Natural killer cell (primary cell): ENCODE measurements around the gene MLXIP. TPM values are rescaled to one million over a fixed set of nuclear protein-coding genes. Genes with fewer than 3 reads are reported as not detected.
A peak's percentile ranks its signal among the peaks of the same experiment; 100 is the strongest.

ENCODE experiments used
- ATAC-seq, 3 donors: fragments of 150-1000 bp in 2 of 3; fragments of 200-7000 bp in 1 of 3; cut with Tn5 transposase; 1 replicate in 1 of 3; 2 replicates in 2 of 3; pipeline ENCODE4 v1.10.0; 2021; ENCODE audit warnings: mild to moderate bottlenecking in 2 of 3, moderate library complexity in 2 of 3
- DNase-seq, 2 donors: peaks; one replicate each; pipeline versions ENCODE4 v3.0.0 to v3.0.0-alpha.2; 2013 to 2021; ENCODE audit warnings: mixed read lengths in 1 of 2
- H3K27ac ChIP-seq: one replicate; pipeline ENCODE4 v1.5.1; 2013; ENCODE audit warnings: mild to moderate bottlenecking, low read length
- H3K27me3 ChIP-seq: one replicate; pipeline ENCODE4 v1.6.1; 2013; ENCODE audit warnings: low read length; ENCODE audit not compliant: control insufficient read depth, insufficient read depth
- H3K36me3 ChIP-seq: one replicate; pipeline ENCODE4 v1.6.1; 2013; ENCODE audit warnings: low read length; ENCODE audit not compliant: control insufficient read depth, insufficient read depth
- H3K4me1 ChIP-seq: one replicate; pipeline ENCODE4 v1.6.1; 2013; ENCODE audit warnings: low read length; ENCODE audit not compliant: control insufficient read depth, insufficient read depth
- H3K4me3 ChIP-seq: one replicate; pipeline ENCODE4 v1.5.1; 2013; ENCODE audit warnings: low read length
- H3K9me3 ChIP-seq: one replicate; pipeline ENCODE4 v1.6.1; 2013; ENCODE audit warnings: low read length; ENCODE audit not compliant: control insufficient read depth, insufficient read depth
- H3K27ac Mint-ChIP-seq, 2 donors: one replicate each; pipeline ENCODE4 v1.8.0; 2022; ENCODE audit warnings: mild to moderate bottlenecking in 2 of 2, mixed read lengths in 2 of 2, moderate library complexity in 1 of 2
- H3K27me3 Mint-ChIP-seq, 2 donors: one replicate each; pipeline ENCODE4 v1.8.0; 2022; ENCODE audit warnings: low read depth in 2 of 2, mixed read lengths in 2 of 2
- H3K36me3 Mint-ChIP-seq: one replicate; pipeline ENCODE4 v1.8.0; 2022; ENCODE audit warnings: mixed read lengths
- H3K4me1 Mint-ChIP-seq, 2 donors: one replicate each; pipeline ENCODE4 v1.8.0; 2022; ENCODE audit warnings: mixed read lengths in 2 of 2
- H3K4me3 Mint-ChIP-seq: one replicate; pipeline ENCODE4 v1.8.0; 2022; ENCODE audit warnings: mild to moderate bottlenecking, moderate library complexity, mixed read lengths
- H3K9me3 Mint-ChIP-seq, 2 donors: one replicate each; pipeline ENCODE4 v1.8.0; 2022; ENCODE audit warnings: mixed read lengths in 2 of 2
- WGBS: methylation state at CpG from one replicate; pipeline ENCODE4 v1.1.7; 2013; ENCODE audit warnings: missing lambda C conversion rate; ENCODE audit not compliant: insufficient coverage; 5-methylcytosine and 5-hydroxymethylcytosine counted together
- intact Hi-C: fragments of 100-400 bp; cut with micrococcal nuclease; formaldehyde crosslinking; loops from one replicate; pipeline ENCODE4 v1.14.2; 2022
- total RNA-seq, 4 donors: library from RNA; stranded (reverse); fragments of 120-200 nt in 1 of 4; gene quantifications; one replicate each; pipeline versions ENCODE4 v1.2.3 to v1.2.4, GENCODE V29; 2013 to 2022
- TF ChIP-seq, protein P1 (sequence below): fragments of 200-600 bp; IDR thresholded peaks from one replicate; pipeline ENCODE4 v1.8.0; 2022; ENCODE audit warnings: antibody characterized with exemption

Gene MLXIP
- total RNA-seq, 3 donors from 2014 or later (not counting 1 experiment from before 2014, with no cell fraction given): 83.8 to 92.4 (median 86.1) TPM

DNA sequence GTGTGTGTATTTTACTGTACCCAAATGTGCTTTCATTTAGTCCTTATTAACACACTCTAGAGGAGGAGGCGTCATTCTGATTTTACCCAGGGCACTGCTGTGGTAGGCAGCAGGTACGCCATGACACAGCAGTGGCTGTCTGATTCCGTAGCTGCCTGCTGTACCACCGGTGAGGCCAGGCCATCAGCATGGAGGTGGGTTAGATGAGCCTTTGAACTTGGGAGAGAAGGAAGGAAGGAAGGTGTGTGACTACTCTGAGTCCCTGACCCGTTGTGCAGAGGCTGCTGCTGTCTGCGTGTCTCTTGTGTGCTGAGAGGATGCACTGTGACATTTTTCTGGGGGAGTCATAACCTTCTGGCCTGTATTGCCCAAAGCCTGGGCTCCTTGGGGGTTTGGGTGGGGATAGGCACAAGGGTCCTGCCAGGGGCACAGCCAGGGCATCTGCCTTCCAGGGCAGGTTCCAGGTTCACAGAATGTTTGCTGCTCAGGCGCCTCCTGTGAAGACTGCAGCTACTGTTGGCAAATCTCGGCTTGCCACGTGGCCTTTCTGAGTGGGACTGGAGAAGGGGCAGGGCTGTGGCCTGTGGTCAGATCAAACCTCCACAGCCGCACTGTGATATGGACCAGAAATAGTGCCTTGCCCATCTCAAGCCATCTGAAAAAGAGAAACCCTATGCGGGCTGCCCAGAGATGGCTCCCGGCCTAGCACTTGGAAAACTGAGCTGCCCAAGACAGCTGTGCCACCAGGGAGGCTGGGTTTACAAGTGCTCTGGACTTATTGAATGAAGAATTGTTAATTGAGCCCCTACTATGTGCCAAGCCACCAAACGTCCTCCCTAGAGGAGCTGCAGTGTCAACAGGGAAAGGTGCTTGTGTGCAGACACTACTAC, 47.1 kb downstream of the MLXIP start:
- no peak for DNase-seq
- H3K27ac Mint-ChIP-seq: peak overlapping the region in 1 of 2 donors; percentile 44
- Histone ChIP-seq H3K36me3 (peaks cover 37% of the 10 kb centered on the region), H3K27me3 (no peaks in the 10 kb centered on the region), H3K4me3 (no peak overlapping the region), H3K4me1 (peaks cover 28% of the 10 kb centered on the region), H3K9me3 (no peaks in the 10 kb centered on the region), H3K27ac (no peak overlapping the region)
- intact Hi-C loops: no loop called here
- 56% methylated on average over 13 of the region's 13 CpGs for WGBS
- H3K36me3 Mint-ChIP-seq: no peaks in the 10 kb centered on the region
- no peak overlapping the region for H3K4me3 Mint-ChIP-seq
- peaks cover 23 to 26% of the 10 kb centered on the region in 2 donors for H3K4me1 Mint-ChIP-seq
- no peaks in the 10 kb centered on the region for H3K27me3 Mint-ChIP-seq
- ATAC-seq: peak in 1 of 3 donors; percentile 49
- no peaks in the 10 kb centered on the region for H3K9me3 Mint-ChIP-seq
- TF ChIP-seq, protein P1, sequence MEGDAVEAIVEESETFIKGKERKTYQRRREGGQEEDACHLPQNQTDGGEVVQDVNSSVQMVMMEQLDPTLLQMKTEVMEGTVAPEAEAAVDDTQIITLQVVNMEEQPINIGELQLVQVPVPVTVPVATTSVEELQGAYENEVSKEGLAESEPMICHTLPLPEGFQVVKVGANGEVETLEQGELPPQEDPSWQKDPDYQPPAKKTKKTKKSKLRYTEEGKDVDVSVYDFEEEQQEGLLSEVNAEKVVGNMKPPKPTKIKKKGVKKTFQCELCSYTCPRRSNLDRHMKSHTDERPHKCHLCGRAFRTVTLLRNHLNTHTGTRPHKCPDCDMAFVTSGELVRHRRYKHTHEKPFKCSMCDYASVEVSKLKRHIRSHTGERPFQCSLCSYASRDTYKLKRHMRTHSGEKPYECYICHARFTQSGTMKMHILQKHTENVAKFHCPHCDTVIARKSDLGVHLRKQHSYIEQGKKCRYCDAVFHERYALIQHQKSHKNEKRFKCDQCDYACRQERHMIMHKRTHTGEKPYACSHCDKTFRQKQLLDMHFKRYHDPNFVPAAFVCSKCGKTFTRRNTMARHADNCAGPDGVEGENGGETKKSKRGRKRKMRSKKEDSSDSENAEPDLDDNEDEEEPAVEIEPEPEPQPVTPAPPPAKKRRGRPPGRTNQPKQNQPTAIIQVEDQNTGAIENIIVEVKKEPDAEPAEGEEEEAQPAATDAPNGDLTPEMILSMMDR: no peak

DNA sequence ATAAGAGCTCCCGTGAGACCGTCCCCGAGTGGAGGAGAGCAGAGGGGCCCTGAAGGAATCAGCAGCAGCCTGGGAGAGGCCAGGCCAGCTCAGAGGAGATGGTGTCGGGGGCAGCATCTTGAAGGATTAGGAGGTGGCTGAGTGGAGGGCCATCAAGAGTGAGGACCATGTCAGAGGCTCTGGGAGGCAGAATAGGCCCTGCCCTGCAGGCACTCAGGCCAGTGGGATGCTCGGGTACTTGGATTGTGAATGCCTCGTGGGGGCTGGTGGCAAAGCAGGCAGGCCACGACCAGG, 47.7 kb downstream of the MLXIP start:
- no peaks in the 10 kb centered on the region for H3K9me3 Mint-ChIP-seq
- no peaks in the 10 kb centered on the region for H3K36me3 Mint-ChIP-seq
- Histone ChIP-seq H3K36me3 (peaks cover 37% of the 10 kb centered on the region), H3K9me3 (no peaks in the 10 kb centered on the region), H3K27ac (no peak overlapping the region), H3K27me3 (no peaks in the 10 kb centered on the region), H3K4me1 (peaks cover 28% of the 10 kb centered on the region), H3K4me3 (no peak overlapping the region)
- TF ChIP-seq, protein P1: no peak
- no peak overlapping the region for H3K4me3 Mint-ChIP-seq
- H3K4me1 Mint-ChIP-seq: peaks cover 23 to 26% of the 10 kb centered on the region in 2 donors
- peak overlapping the region in 1 of 2 donors; percentile 44 for H3K27ac Mint-ChIP-seq
- ATAC-seq (no peak), DNase-seq (no peak)
- WGBS: 85% methylated on average over 7 of the region's 7 CpGs
- intact Hi-C loops: no loop called here
- no peaks in the 10 kb centered on the region for H3K27me3 Mint-ChIP-seq

DNA sequence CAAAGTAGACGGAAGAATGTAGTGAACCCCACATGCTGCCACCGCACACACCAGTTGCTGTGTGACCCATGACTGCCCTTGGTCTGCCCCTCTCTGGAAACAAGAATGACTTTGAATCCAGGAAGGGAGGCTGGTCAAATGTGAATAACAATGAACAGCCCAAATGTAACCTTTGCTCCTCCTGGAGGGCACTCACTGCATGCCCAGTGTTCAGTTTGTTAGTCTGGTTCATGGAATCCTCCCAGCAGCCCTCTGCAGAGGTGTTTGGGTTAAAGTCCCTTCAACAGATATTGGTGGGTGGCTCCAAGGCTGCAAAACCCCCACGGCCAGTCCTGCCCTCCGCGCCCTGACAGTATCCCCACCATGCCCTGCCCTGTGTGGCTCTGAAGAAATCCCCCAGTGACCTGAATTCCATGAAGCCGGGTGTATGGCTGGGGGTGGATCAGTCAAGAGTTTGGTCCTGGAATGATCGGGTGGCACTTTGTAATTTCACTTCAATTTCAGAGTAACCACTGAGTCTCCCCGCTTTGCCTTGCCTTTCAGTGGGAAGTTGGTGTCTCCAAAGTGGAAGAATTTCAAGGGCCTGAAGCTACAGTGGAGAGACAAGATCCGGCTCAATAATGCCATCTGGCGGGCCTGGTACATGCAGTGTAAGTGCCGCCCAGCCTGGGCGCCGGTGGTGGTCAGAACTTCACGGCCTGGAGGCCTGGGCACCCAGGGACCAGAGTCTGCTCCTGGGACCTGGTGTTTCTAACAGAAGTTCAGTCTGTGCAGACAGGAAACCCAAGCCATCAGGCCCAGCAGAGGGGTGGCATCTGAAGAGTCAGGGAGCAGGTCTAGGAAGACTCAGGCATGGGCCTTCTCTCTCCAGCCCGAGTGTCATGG, 48.4 kb downstream of the MLXIP start:
- Histone ChIP-seq H3K4me1 (peaks cover 28% of the 10 kb centered on the region), H3K9me3 (no peaks in the 10 kb centered on the region), H3K36me3 (peaks cover 41% of the 10 kb centered on the region), H3K27me3 (no peaks in the 10 kb centered on the region), H3K4me3 (no peak overlapping the region), H3K27ac (no peak overlapping the region)
- 93% methylated on average over 15 of the region's 15 CpGs for WGBS
- no peak overlapping the region for H3K4me3 Mint-ChIP-seq
- no peaks in the 10 kb centered on the region for H3K9me3 Mint-ChIP-seq
- intact Hi-C loops: no loop called here
- H3K4me1 Mint-ChIP-seq: peaks cover 19 to 23% of the 10 kb centered on the region in 2 donors
- no peaks in the 10 kb centered on the region for H3K27me3 Mint-ChIP-seq
- TF ChIP-seq, protein P1: no peak
- H3K36me3 Mint-ChIP-seq: no peaks in the 10 kb centered on the region
- no peak overlapping the region for H3K27ac Mint-ChIP-seq
- no peak for ATAC-seq
- no peak for DNase-seq
